IMR-90 (cell line): ENCODE results near the gene SPPL2B.

Experiments used
- CHD1 ChIP-seq: IDR thresholded peaks from 2 replicates; pipeline ENCODE4 v1.6.1; 2012; ENCODE audit warnings: low read depth, low read length, improper control_type of control experiment
- CTCF ChIP-seq: conservative IDR thresholded peaks from 2 replicates; pipeline ENCODE4 v1.5.1; 2012; ENCODE audit warnings: mild to moderate bottlenecking, low read depth, low read length, improper control_type of control experiment
- FOS ChIP-seq: fragments of 150-350 bp; IDR thresholded peaks from 2 replicates; pipeline ENCODE4 v1.6.1; 2016; ENCODE audit warnings: low read depth, low read length
- MAFK ChIP-seq: IDR thresholded peaks from 2 replicates; pipeline ENCODE4 v1.6.1; 2012; ENCODE audit warnings: low read depth, low read length, improper control_type of control experiment
- MAZ ChIP-seq: IDR thresholded peaks from 2 replicates; pipeline ENCODE4 v1.6.1; 2012; ENCODE audit warnings: low read depth, mild to moderate bottlenecking, low read length, improper control_type of control experiment, moderate library complexity, borderline replicate concordance
- MXI1 ChIP-seq: IDR thresholded peaks from 2 replicates; pipeline ENCODE4 v1.6.1; 2012; ENCODE audit warnings: low read depth, mild to moderate bottlenecking, low read length, moderate library complexity, borderline replicate concordance
- NFE2L2 ChIP-seq: fragments of 150-350 bp; IDR thresholded peaks from 2 replicates; pipeline ENCODE4 v1.6.1; 2016; ENCODE audit warnings: low read depth, mild to moderate bottlenecking, low read length
- POLR2A ChIP-seq: IDR thresholded peaks from 2 replicates; pipeline ENCODE4 v1.6.1; 2012; ENCODE audit warnings: mild to moderate bottlenecking, low read depth, low read length
- RAD21 ChIP-seq: IDR thresholded peaks from 2 replicates; pipeline ENCODE4 v1.6.1; 2012; ENCODE audit warnings: low read length, improper control_type of control experiment
- RCOR1 ChIP-seq: IDR thresholded peaks from 2 replicates; pipeline ENCODE4 v1.6.1; 2012; ENCODE audit warnings: mild to moderate bottlenecking, low read length, improper control_type of control experiment; ENCODE audit not compliant: insufficient replicate concordance
- RFX5 ChIP-seq: IDR thresholded peaks from 2 replicates; pipeline ENCODE4 v1.8.0; 2012; ENCODE audit warnings: low read depth, mild to moderate bottlenecking, low read length, moderate library complexity
- SMC3 ChIP-seq: fragments of 150-350 bp; IDR thresholded peaks from 2 replicates; pipeline ENCODE4 v1.6.1; 2016; ENCODE audit warnings: low read depth, mild to moderate bottlenecking, antibody characterized with exemption, low read length, moderate library complexity

DNA sequence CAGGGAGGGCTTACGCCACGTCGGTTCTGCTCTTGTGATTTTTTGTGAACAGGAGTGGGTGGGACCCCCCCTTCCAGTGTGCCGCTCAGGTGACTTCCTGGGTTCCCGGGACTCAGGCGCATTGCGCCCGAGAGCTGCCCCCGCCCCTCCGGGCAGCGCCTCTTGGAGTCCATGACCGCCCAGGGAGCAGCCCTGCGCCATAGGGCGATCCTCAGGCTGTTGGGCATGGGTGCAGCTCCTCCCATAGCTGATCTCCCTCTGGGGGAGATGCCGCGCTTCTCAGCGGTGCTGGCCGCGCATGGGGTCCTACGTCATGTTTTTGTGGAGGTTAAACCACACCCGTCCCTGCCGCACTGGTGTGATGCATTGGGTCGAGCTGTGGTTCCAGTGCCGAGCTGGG is 23.6 kb downstream of the SPPL2B start:
- TF ChIP-seq NFE2L2 (no peak), MAZ (no peak), CTCF (no peak), POLR2A (no peak), RCOR1 (no peak), FOS (no peak), MAFK (no peak), RFX5 (no peak), CHD1 (no peak), SMC3 (no peak), MXI1 (no peak), RAD21 (no peak)
